ENCODE data around the gene KNDC1. TPM values are rescaled to one million over a fixed set of nuclear protein-coding genes. Genes with fewer than 3 reads are reported as not detected.

Gene KNDC1
- total RNA-seq, 1 experiment from 2014 or later: 15.7 TPM

DNA sequence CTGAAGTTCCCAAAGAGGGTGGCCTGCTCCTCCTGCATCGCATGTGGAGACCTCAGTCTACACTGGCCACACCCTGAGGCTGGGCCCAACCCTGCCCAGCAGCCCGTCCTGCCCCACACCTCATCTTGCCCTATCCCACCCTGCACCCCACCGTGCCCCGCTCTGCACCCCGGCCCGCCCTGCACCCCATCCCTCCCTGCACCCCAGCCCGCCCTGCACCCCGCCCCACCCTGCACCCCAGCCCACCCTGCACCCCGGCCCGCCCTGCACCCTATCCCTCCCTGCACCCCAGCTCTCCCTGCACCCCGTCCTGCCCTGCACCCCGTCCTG is 92.2 kb downstream of the KNDC1 start:
- H3K27ac ChIP-seq (ENCODE audit: insufficient read length, low read depth, low read length): no peak overlapping the region
- H3T11ph ChIP-seq (ENCODE audit: low read length): no peak overlapping the region
- no peak overlapping the region for H4K91ac ChIP-seq (ENCODE audit: insufficient read length, low read depth, low read length)
- H3K36me3 Mint-ChIP-seq (ENCODE audit: insufficient read depth in 1 of 3, low read depth in 3 of 3): no peaks in the 10 kb centered on the region
- H3K9ac ChIP-seq (ENCODE audit: extremely low read depth, insufficient read length, low read length): no peak overlapping the region
- H2BK20ac ChIP-seq (ENCODE audit: low read depth, low read length, poor library complexity, severe bottlenecking): no peak overlapping the region
- WGBS (ENCODE audit: extremely low coverage, insufficient read length, low lambda C conversion rate): no CpG with 5 or more reads among the region's 12 CpGs
- no peak overlapping the region for H3K56ac ChIP-seq (ENCODE audit: insufficient read length, low read depth, low read length)
- no peak overlapping the region for H2BK120ac ChIP-seq (ENCODE audit: low read depth, low read length, poor library complexity, severe bottlenecking)
- H3K23ac ChIP-seq (ENCODE audit: insufficient read length, low read depth, low read length): no peak overlapping the region
- no peak overlapping the region for H2AFZ ChIP-seq (ENCODE audit: low read length)
- peaks cover 6% of the 10 kb centered on the region for H3K27me3 Mint-ChIP-seq (ENCODE audit: low read depth)
- no peak for DNase-seq
- no peak overlapping the region for H2BK5ac ChIP-seq (ENCODE audit: insufficient read length, low read length)
- no peaks in the 10 kb centered on the region for H3K79me2 ChIP-seq (ENCODE audit: insufficient read depth, low read length)
- peaks cover 9 to 22% of the 10 kb centered on the region in 2 experiments for H3K4me1 Mint-ChIP-seq
- H2AK5ac ChIP-seq (ENCODE audit: insufficient read length, low read length): no peak overlapping the region
- H3K27ac Mint-ChIP-seq: no peak overlapping the region
- no peak overlapping the region for H4K5ac ChIP-seq (ENCODE audit: insufficient read length, low read depth, low read length)
- no peak overlapping the region; the same call in 1 of the 2 replicates for H3K14ac ChIP-seq (ENCODE audit: insufficient read depth, low read length)
- no peak overlapping the region for H3K4me3 Mint-ChIP-seq
- H4K8ac ChIP-seq (replicated peaks; ENCODE audit: insufficient read length, low read depth, low read length): no peak overlapping the region
- no peak overlapping the region for H2BK15ac ChIP-seq (ENCODE audit: low read depth, low read length)
- no peaks in the 10 kb centered on the region for H3K23me2 ChIP-seq (ENCODE audit: insufficient read length, low read depth, low read length, poor library complexity, severe bottlenecking)
- TF ChIP-seq, protein P1, sequence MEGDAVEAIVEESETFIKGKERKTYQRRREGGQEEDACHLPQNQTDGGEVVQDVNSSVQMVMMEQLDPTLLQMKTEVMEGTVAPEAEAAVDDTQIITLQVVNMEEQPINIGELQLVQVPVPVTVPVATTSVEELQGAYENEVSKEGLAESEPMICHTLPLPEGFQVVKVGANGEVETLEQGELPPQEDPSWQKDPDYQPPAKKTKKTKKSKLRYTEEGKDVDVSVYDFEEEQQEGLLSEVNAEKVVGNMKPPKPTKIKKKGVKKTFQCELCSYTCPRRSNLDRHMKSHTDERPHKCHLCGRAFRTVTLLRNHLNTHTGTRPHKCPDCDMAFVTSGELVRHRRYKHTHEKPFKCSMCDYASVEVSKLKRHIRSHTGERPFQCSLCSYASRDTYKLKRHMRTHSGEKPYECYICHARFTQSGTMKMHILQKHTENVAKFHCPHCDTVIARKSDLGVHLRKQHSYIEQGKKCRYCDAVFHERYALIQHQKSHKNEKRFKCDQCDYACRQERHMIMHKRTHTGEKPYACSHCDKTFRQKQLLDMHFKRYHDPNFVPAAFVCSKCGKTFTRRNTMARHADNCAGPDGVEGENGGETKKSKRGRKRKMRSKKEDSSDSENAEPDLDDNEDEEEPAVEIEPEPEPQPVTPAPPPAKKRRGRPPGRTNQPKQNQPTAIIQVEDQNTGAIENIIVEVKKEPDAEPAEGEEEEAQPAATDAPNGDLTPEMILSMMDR (conservative IDR thresholded peaks at IDR 0.05): no peak
- H3K9me3 Mint-ChIP-seq: no peaks in the 10 kb centered on the region; a peak in 2 of 5 replicates
- H3K18ac ChIP-seq (ENCODE audit: insufficient read length, low read depth, low read length): no peak overlapping the region
- H3K4me2 ChIP-seq (ENCODE audit: insufficient read depth, insufficient read length, low read length): no peak overlapping the region
- H3K4ac ChIP-seq (ENCODE audit: low read depth, low read length): no peak overlapping the region
- H3K27me3 ChIP-seq (ENCODE audit: insufficient read depth, low read length): no peaks in the 10 kb centered on the region
- H3K4me1 ChIP-seq (ENCODE audit: insufficient read depth, low read length): no peaks in the 10 kb centered on the region
- H4K20me1 ChIP-seq (ENCODE audit: control insufficient read depth, insufficient read depth, insufficient read length): no peaks in the 10 kb centered on the region
- H2BK12ac ChIP-seq (ENCODE audit: insufficient read length, low read depth, low read length): no peak overlapping the region
- no peaks in the 10 kb centered on the region for H3K79me1 ChIP-seq (ENCODE audit: insufficient read depth, low read depth, low read length, poor library complexity, severe bottlenecking)
- no peaks in the 10 kb centered on the region for H3K9me3 ChIP-seq (ENCODE audit: control insufficient read depth, low read depth, low read length)

Data from H9 (cell line).